ENCODE measurements around the gene PTMA.

DNA sequence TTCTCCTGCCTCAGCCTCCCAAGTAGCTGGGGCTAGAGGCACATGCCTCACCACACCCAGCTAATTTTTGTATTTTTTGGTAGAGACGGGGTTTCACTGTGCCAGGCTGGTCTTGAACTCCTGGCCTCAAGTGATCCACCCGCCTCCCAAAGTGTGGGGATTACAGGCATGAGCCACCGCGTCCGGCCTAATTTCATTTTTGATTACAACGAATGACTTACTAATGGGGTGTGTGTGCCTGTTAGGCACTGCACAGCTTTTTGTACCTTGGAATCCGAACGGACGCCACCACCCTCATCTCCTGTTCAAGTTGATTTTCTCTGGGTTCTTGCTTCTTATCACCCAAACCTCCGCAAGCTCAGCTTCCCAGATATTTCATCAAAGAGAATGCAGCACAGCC is 17.2 kb downstream of the PTMA start:
- TF ChIP-seq, protein P1, sequence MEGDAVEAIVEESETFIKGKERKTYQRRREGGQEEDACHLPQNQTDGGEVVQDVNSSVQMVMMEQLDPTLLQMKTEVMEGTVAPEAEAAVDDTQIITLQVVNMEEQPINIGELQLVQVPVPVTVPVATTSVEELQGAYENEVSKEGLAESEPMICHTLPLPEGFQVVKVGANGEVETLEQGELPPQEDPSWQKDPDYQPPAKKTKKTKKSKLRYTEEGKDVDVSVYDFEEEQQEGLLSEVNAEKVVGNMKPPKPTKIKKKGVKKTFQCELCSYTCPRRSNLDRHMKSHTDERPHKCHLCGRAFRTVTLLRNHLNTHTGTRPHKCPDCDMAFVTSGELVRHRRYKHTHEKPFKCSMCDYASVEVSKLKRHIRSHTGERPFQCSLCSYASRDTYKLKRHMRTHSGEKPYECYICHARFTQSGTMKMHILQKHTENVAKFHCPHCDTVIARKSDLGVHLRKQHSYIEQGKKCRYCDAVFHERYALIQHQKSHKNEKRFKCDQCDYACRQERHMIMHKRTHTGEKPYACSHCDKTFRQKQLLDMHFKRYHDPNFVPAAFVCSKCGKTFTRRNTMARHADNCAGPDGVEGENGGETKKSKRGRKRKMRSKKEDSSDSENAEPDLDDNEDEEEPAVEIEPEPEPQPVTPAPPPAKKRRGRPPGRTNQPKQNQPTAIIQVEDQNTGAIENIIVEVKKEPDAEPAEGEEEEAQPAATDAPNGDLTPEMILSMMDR (IDR thresholded peaks at IDR 0.05; ENCODE audit: insufficient read depth, low read length, poor library complexity, severe bottlenecking): no peak
- TF ChIP-seq EZH2phosphoT487 (conservative IDR thresholded peaks at IDR 0.05; ENCODE audit: low read length): no peak
